Activated CD4-positive, alpha-beta T cell treated with anti-CD3 and anti-CD28 coated beads, Interleukin-2, amount 50 U/mL, for 1 hour (primary cell): ENCODE data around the gene TOM1.

Experiments used
- DNase-seq: peaks from one replicate; pipeline ENCODE4 v3.0.0-alpha.2; 2020

Gene TOM1

DNA sequence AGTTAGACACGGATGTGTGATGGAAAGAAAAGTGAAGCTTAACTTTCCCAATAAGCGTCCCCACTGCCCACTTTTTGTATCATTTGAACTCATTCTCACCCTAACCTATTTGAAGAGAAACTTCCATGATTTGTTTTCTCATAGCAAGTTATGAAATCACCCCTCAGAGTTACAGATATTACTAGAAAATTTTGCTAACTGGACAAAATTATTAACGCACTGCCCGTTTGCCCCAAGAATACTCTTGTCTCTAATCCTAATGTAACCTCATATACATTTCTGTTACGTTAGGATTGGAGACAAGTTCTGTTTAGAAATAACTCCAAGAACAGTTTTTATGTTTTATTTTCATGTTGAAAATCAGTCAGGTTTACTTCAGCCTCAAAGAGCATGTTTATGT is 25.5 kb downstream of the TOM1 start:
- DNase-seq, result no peak

DNA sequence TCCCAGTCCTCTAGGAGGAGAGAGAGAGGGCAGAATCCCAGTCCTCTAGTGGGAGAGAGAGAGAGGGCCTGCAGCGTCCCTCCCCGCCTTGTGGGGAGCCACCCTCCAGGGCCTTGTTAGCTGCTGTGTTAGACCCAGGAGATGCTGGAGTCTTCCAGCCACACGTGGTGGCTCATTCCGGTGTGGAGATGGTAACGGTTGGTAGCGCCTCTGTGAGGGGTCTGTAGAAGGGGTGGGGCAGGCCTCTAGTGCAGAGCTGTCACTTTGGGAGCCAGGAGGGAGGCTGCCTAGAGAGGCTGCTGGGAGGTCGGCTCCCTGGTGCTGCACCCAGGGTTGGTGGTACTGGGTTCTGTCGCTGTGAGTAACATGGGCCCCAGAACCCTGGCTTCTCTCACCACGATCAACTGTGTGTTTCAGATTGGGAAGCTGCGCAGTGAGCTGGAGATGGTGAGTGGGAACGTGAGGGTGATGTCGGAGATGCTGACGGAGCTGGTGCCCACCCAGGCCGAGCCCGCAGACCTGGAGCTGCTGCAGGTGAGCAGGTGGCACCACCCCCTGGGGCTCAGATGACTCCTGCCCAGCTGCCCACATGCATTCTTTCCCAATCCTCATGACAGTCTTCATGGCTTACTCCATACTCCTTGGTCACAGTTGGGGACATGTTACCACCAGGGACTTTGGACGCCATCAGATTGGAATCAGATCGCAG is 27.3 kb downstream of the TOM1 start:
- DNase-seq, result no peak

DNA sequence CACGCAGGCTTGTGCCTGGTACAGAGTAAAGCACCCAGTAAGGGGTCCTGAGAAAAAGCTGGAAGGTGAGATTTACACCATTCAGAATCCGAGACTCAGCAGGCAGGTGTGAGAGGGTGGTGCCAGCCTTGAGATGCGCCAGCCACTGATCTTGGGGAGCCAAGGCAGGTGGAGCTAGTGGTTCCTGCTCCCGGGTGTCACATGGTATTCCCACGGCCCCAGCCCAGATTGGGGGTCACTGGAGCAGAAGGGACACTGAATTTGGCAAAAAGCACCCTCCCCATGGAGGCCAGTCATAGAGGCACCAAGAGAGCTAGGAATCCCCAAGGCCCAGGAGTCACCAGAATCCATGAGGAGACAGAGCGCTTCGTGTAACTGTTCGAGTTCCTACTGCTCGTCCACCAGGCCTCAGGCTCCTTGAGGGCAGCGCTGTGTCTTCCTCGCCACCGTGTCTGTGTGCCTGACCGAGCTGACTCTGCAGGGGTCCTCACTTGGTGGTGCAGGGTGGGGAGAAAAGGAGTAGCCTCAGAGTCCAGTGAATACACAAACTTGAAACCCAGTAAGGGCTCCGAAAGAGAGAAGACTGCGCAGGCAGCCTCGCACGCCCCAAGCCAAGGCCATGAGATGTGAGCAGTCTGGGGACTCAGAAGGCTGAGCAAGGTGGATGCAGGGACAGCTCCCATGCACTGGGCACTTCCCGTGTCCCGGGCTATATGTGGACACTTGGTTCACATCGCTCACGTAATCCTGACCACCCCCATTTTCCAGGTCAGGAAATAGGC is 28.2 kb downstream of the TOM1 start:
- no peak for DNase-seq

DNA sequence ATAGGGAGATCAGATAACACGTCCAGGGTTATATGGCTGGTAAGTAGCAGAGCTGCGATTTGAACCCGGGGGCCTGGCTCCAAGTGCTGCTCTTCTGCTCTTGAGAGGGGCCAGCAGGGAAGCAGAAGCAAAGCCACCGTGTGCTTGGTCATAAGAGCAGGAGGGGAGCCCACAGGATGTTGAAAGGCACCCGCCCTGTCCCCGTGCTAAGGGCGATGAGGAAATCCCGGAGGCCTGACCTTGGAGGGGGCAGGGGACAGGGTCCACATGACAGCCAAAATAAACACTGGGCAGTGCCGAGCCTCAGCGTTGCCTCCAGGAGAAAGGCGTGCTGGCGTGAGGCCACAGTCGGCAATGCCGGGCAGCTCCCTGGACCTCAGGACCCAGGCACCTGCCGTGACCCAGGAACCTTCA is 28.8 kb downstream of the TOM1 start:
- no peak for DNase-seq

DNA sequence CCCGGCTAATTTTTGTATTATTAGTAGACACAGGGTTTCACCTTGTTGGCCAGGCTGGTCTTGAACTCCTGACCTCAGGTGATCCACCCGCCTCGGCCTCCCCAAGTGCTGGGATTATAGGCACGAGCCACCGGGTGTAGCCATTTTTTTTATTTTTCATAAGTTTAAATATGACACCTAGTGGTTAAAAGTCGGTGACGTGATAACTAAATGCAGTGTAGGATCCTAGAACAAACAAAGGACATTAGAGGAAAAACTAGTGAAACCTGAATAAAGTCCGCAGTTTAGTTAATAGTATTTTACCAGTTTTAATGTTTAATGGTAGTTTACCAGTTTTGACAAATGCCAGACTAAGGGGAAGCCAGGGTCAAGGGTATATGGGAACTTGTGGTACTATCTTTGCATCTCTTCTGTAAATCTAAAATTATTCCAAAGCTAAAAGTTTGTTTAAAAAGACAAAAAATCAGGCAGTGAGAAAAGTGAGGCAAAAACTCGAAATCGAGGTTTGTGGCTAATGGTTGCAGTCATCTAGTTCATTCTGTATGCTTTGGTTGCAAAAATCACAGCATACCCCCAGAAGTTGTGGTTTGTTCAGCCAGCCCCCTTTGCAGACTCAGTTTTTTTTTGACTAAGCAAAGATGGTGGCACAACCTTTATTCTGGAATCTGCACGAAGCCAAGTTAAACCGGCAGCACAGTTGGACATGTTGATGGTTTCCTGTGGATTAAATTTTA is 29.6 kb downstream of the TOM1 start:
- DNase-seq, result no peak

DNA sequence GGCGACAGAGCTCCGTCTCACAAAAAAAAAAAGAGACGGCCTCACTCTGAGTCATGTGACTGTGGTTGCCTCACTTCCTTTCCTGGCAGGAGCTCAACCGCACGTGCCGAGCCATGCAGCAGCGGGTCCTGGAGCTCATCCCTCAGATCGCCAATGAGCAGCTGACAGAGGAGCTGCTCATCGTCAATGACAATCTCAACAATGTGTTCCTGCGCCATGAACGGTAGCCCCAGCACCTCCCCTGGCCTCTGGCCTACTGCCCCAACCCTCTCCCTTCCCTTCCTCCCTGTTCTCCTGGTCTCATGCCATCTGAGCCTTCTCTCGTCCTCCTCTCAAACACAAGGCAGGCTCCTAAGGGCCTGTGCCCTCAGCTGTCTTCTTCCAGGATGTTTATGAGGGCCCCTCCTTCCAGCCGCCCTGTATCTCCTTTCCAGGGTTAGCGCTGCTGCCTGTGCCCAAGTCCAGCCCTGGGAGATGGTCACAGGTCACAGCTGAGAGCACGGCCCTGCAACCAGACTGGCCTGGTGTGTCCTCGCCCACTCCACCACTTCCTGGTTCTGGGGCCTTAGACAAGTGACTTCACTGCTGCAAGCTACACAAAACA is 30.7 kb downstream of the TOM1 start:
- DNase-seq, result peak; percentile 49

DNA sequence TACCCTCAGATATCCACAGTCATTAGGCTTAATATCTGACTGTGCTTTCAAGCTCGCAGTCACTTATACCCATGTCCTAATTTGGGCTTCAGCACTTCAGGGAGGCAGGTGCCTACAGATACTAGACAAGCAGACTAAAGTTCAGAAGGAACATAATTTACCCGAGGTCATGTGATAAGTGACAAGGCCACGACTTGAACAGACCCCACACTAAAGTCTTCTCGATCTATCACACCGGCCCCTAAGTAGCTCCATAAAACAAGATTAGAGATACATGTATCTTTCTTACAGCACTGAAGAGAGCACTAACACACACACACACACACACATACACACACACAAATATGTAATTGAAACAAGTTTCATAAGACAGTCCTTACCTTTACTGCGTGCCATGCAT is 32.6 kb downstream of the TOM1 start:
- no peak for DNase-seq

DNA sequence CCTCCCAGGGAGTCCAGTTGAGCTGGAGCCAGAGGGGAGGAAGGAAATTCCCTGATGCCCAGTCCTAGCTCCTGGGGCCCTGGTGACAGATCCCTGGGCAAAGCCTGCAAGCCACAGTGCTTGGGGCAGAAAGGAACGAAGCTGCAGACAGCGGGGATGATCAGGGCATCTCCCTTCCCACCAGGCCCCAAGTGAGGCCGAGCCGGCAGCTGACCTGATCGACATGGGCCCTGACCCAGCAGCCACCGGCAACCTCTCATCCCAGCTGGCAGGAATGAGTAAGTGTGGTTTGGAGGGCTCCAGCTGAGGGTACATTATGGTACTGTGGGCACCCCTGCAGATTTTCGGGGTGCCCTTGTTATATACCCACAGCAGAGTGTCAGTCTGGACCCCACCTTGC is 33.5 kb downstream of the TOM1 start:
- no peak for DNase-seq

DNA sequence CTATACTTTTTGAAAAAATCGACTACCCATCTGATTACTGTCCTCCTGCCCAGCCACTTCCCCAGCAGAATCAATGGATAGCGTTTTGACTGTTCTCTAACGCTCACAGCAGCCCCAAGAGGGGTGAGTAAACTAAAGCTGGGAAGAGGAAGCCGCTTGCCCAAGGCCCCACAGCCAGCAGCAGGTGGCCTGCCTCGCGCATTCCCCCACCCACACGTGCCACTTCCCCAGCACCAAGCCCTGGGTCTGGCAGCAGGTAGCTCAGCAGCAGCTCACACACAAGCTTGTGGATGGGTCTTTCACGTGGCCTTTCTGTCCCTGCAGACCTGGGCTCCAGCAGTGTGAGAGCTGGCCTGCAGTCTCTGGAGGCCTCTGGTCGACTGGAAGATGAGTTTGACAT is 34.3 kb downstream of the TOM1 start:
- DNase-seq, result no peak

DNA sequence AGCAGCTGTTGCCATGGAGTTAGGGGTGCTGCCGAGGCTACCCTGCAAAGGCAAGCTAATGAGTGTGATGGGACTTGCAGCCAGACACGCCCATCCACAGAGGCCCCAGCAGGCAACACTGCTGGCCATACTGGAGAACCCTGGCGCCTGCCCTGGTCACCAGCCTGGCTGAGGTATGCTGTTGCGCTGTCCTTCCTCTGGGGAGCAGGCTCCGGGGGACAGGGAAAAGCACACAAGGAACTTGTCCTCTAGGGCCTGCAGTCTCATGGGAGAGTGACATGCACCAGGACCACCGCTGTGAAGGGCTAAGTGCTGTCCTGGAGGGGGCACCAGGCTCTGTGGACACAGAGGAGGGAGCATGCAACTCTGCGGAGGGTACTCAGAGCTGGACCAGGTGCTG is 35.8 kb downstream of the TOM1 start:
- no peak for DNase-seq

DNA sequence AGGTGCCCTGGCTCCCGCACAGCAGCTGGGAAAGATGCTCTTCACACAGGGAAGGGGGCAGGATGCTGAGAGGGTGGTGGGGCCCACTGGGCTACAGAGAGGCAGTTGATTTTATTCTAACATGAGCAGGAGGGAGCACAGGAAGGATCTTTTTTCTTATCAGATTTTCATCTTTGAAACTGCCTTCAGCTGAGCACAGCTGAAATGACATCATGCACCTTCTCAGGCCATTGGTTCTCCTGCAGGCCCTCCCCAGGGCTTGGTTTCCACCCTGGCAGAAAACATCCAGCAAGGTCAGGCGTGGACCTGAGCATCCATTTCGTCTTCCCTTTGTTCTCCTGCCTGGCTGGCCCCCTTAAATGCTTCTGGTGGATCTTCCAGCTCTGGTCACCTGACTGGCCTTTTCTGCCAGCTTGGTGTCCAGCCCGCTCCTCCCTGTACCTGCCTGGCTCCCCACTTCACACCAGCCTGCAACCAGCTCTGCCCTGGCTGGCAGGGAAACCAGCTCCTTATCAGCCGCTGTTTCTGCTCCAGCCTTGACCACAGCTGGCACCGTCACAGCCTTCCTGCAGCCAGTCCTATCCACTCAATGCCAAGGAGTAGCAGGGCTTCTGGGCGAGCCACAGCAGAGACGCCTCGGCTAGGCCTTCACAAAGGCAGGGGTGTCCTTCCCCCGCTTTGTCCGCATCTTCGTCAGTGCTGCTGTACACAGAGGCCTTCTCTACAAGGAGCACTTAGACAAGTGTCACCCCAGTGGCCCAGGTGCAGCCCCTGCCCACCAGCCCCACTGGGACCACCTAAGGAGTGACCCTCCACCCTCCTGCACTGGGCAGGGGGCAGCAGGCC is 36.5 kb downstream of the TOM1 start:
- no peak for DNase-seq

DNA sequence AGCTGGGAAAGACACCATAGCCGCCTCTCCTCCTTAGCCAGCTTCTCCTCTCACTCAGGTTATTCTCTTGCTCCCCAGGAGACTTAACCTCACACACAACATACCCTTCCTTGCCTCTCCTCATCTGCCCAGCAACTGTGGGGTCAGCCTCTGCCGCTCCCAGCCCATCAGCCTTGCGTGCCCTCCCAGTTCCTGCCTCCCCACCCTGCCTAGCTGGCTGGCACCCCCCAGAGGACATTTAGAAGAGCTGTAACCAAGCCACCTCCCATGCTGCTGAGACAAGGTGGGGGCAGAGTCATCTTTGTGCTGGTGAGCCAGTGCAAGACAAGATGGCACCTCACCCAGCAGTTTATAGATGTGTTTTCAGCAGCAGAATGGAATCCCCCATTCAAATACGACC is 38.2 kb downstream of the TOM1 start:
- no peak for DNase-seq

DNA sequence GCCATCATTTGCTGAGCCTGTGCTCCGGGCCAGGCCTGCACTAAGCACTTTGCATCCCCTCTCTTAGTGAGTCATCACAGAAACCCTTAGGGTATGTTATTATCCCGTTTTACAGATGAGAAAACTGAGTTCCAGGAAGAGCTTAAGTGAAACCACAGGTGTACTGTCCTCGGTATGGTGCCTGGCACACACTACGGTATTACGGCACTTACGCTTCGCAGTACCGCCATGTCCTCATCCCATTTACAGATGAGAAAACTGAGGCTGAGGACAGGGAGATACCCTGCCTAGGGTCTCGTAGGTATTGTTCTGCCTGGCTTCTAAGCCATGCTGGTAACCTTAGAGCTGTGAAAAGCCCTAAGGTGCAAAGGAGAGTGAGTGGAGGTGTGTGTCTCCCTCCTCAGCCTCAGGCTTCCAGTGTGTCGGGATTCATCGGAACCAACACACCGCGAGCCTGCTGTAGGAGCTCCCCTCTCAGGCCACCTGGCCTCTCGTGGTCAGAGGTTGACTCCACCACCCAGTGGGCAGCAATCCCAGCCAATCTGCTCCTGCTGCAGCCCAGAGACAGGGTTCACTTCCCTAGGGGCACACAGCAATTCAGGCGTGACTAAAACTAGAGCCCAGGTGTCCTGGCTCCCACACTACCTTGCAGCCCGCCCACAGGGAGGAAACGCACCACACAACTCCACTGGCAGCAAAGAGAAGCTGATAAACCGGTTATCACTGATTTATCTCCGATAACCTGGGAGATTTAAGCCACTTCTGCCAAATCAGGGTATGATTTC is 41.6 kb downstream of the TOM1 start:
- DNase-seq, result no peak

DNA sequence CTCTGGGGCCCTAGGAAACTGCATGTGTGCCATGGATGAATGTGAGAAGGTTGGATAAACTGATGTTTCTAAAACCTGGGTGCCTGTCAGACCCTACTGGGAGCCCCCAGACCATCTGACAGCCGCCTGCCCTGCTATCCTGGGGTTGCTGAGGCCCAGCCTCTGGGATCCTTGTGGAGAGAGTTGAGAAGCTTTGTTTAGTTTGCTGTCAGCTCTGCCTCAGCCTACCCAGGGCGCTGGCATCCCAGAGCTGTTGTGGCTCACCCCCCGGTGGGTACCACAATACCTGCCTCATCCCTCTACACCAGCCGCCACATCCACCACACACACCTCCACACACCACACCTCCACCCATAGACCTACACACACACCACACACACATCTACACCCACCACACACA is 42.7 kb downstream of the TOM1 start:
- DNase-seq, result no peak

DNA sequence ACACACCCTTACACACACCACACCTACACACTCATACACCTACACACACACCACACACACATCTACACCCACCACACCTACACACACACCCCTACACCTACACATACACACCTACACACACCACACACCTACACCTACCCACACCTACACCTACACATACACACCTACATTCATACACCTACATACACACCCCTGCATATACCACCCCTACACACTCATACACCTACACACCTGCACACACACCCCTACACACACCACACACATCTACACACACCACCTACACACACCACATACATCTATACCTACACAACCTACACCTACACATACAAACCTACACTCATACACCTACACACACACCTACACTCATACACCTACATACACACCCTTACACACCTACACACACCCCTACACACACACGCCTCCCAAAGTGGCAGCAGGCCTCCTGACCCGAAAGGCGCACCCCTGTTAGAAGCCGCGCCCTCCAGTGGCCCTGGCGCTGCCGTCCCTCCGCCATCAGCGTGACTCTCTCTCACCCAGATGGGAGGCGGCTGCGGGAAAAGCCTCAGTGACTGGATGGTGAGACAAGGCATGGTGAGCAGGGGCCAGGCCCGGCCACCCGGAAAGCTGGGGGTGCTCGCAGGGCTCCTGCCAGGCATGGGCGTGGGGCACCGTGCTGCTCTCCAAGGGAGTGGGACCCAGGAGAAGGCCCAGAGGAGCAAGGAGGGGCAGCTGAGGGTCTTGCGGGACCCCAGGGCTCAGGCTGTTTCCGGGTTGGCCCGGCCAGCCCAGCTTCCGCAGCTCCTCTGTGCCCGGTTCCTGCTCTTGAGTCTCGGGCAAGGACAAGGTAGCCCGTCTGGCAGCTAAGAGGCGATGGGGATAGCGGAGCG is 44.2 kb downstream of the TOM1 start:
- no peak for DNase-seq

DNA sequence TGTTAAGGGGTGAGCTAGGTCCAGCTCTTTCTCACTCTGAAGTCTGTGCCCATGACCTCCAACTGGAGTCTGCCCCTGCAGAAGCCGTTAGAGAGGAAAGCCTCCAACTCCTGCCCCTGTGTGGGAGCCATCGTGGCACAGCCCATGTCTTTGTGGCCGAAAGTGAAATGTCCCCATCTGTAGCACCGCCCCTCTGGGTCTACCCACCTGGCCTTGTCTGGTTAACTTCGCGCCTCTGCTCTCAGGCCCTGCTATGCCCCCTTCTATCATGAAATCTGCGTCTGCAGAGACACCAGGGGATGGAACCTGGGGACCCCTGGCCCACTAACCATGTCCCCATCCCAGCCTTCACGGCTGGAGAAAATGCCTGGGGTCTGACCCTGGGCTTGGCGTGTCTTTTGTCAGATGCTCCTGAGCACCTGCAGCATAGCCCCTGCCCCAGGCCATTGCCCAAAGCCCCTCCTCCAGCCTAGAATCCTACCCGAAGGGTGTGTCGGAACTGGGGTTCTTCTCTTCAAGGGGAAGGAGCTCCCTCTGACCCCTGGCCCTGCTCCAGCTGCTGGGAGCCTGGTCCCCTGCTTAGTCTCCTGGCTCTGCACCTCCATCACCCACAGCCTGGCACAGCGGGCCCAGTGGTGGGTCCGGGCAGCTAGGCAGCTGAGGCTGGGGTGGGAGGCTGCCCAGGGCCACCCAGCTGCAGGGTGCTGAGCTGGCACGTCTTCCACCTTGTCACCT is 45.4 kb downstream of the TOM1 start:
- no peak for DNase-seq

DNA sequence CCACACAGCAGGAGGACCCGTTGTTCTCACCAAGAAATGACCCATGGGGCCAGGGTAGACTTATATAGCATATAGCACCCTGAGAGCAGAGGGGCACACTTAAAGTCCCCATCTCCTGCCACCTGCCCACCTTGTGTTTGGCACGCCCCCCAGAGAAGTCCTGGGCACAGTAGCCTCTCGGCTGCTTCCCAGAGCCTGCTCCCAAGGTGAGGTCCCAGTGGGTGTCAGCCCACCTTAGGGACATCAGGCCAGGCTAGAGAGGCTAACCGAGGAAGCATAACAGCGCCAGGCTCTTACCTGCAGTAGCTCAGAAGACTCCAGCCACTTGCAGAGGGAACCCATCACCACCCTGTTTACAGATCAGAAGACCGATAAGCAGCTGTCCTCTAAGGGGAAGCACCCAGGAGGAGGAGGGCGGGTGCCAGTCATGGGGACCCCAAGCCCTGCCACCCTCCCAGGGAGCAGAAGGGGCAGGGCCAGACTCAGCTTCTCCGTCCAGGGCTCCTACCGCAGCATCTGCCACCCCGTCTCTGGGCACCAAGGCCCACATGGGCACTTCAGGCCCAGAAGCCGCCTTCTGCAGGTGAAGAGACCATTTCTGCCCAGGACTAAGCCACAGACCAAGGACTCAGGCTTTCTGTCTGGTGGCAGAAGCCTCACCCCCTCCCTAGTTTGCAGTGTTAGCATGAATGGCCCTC is 46.3 kb downstream of the TOM1 start:
- no peak for DNase-seq

DNA sequence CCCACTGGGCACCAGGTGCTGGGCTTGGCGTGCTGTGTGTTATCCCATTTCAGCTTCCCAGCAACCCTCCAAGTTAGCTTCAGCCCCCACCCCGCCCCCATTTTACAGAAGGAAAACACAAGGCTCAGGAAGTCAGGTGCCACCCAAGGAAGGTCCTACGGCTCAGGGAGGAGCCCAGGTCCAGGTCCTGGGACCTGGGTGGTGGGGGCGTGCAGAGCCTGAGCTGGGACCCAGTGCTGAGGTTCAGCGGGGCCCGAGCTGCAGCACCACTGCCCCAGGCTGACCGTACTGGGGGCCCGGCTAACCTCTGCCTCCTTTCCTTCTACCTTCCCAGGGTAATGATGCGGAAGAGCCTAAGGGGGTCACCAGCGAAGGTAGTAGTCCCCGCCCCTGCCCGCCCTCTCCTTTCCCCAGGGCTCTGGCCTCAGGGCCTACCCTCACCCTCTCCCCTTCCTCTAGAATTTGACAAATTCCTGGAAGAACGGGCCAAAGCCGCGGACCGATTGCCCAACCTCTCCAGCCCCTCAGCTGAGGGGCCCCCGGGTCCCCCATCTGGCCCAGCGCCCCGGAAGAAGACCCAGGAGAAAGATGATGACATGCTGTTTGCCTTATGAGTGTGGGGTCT is 47.0 kb downstream of the TOM1 start:
- DNase-seq, result no peak

DNA sequence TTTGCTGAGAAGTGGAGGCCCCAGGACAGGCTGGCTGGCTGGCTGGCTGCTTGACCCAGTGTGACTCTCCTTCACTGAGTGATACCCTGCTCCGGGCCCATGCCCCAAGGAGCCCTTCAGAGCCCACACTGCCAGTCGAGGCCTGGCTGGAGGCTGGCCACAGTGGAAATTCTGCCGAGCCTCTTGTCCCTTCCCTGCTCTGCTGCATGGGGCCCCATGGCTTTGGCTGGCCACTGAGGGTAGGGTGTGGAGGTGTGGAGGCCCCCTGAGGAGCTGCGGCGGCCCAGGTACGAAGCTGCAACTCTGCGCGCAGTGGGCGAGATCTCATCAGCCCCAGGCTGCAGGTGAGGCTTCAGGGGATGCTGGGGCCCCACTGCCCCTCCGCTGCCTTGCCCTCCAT is 47.8 kb downstream of the TOM1 start:
- no peak for DNase-seq
